ENCODE data around the gene C1orf122. TPM values are rescaled to one million over a fixed set of nuclear protein-coding genes. Genes with fewer than 3 reads are reported as not detected.

Gene C1orf122
- total RNA-seq, 1 experiment from 2014 or later = 77.2 TPM

GRCh38 chr1:37792943-37793686 is 14.5 kb upstream of the C1orf122 start:
- no peak for TF ChIP-seq POLR2AphosphoS5 (IDR thresholded peaks at IDR 0.05; ENCODE audit: low read depth, low read length)
- TF ChIP-seq, protein P1, sequence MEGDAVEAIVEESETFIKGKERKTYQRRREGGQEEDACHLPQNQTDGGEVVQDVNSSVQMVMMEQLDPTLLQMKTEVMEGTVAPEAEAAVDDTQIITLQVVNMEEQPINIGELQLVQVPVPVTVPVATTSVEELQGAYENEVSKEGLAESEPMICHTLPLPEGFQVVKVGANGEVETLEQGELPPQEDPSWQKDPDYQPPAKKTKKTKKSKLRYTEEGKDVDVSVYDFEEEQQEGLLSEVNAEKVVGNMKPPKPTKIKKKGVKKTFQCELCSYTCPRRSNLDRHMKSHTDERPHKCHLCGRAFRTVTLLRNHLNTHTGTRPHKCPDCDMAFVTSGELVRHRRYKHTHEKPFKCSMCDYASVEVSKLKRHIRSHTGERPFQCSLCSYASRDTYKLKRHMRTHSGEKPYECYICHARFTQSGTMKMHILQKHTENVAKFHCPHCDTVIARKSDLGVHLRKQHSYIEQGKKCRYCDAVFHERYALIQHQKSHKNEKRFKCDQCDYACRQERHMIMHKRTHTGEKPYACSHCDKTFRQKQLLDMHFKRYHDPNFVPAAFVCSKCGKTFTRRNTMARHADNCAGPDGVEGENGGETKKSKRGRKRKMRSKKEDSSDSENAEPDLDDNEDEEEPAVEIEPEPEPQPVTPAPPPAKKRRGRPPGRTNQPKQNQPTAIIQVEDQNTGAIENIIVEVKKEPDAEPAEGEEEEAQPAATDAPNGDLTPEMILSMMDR (IDR thresholded peaks at IDR 0.05) = no peak
- no peak for TF ChIP-seq REST (IDR thresholded peaks at IDR 0.05; ENCODE audit: insufficient read depth in 1 of 2, low read depth in 2 of 2, low read length in 1 of 2)
- TF ChIP-seq SIN3A (IDR thresholded peaks at IDR 0.05; ENCODE audit: borderline replicate concordance, insufficient read depth, low read depth, low read length) = no peak
- no peak for TF ChIP-seq TCF7L2 (IDR thresholded peaks at IDR 0.05; ENCODE audit: low read depth, low read length)
- intact Hi-C loops (cut with micrococcal nuclease; ENCODE audit: unreplicated experiment) (no loop called here), in situ Hi-C loops (cut with HindIII; ENCODE audit: low pct_unique_long_range_greater_than_20kb, low sequenced_read_pairs) (no loop called here)
- DNase-seq (ENCODE audit: low read depth, low spot score) = no peak
- ATAC-seq = no peak
- peaks cover 3% of the 10 kb centered on the region; the same call in 1 of the 2 replicates for H3K27me3 ChIP-seq (ENCODE audit: control insufficient read depth, insufficient read depth, low read length)
- BruUV-seq (replicated peaks) = no TSS peak
- H3K27ac ChIP-seq (ENCODE audit: low read length) = no peak overlapping the region
- no peaks in the 10 kb centered on the region for H3K9me3 ChIP-seq (ENCODE audit: control insufficient read depth, insufficient read depth, low read depth, low read length)
- 0 out of 2 replicates have a peak, but pooled peaks cover 2% of the 10 kb centered on the region for H3K4me1 ChIP-seq (ENCODE audit: control insufficient read depth, insufficient read depth, low read length)
- H3K36me3 ChIP-seq (ENCODE audit: control insufficient read depth, insufficient read depth, low read length) = no peaks in the 10 kb centered on the region
- ChIA-PET CTCF (no interaction called here), POLR2A (no interaction called here)
- peak overlapping the region; percentile 54 to 60; a peak in 2 of 4 replicates for H3K4me3 ChIP-seq (ENCODE audit: low read depth in 2 of 2, low read length in 2 of 2)

DNA sequence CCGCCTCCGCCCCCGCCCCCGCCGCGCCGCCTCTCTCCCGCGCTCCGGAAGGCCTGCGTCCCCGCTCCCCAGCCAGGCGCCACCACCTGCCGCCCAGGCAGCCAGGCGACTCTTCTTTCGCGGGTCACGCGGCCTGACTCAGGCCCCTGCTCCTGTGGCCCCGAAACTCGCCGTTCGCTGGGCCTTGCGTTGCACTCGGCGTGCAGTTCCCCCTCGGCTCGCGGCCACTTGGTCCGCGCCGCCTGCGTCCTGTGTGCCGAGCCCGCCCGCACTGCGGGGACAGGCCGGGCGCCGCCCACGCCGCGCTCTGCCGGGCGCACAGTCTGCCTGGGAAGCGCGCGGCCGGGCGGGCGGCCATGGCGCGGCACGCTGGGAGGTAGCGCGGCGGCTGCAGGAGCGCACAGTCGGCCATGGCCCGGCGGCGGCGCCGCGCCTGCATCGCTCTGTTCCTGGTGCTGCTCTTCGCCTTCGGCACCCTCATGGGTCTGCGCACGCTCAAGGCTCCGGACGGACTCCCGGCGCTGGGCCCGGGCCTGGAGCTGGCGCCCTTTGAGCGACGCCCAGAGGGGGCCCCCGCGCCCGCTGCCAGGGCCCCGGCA is 13.7 kb upstream of the C1orf122 start, which contains the start of gene MANEAL:
MANEAL (plus strand) TSS at position 75 of the 599 bp plus-strand sequence; CDS start at position 411, 336 bp downstream.
- TF ChIP-seq, protein P1 (IDR thresholded peaks at IDR 0.05) = no peak
- peak; percentile 43; the same call in 1 of the 2 replicates for TF ChIP-seq POLR2AphosphoS5 (IDR thresholded peaks at IDR 0.05; ENCODE audit: low read depth, low read length)
- TF ChIP-seq REST (IDR thresholded peaks at IDR 0.05; ENCODE audit: insufficient read depth in 1 of 2, low read depth in 2 of 2, low read length in 1 of 2) = peak in 1 of 2 experiments; percentile 48; a peak in 1 of 4 replicates
- no peak for TF ChIP-seq TCF7L2 (IDR thresholded peaks at IDR 0.05; ENCODE audit: low read depth, low read length)
- TF ChIP-seq SIN3A (IDR thresholded peaks at IDR 0.05; ENCODE audit: borderline replicate concordance, insufficient read depth, low read depth, low read length) = 0 out of 2 replicates have a peak, but pooled peaks have one; percentile 41
- Histone ChIP-seq H3K36me3 (ENCODE audit: control insufficient read depth, insufficient read depth, low read length) (no peaks in the 10 kb centered on the region), H3K27ac (ENCODE audit: low read length) (no peak within 1 kb of the TSS), H3K27me3 (ENCODE audit: control insufficient read depth, insufficient read depth, low read length) (no peaks in the 10 kb centered on the region), H3K4me3 (ENCODE audit: low read depth in 2 of 2, low read length in 2 of 2) (peak within 1 kb of the TSS; percentile 54 to 60), H3K9me3 (ENCODE audit: control insufficient read depth, insufficient read depth, low read depth, low read length) (no peaks in the 10 kb centered on the region), H3K4me1 (ENCODE audit: control insufficient read depth, insufficient read depth, low read length) (0 out of 2 replicates have a peak, but pooled peaks cover 2% of the 10 kb centered on the region)
- no peak for DNase-seq (ENCODE audit: low read depth, low spot score)
- BruUV-seq (replicated peaks) = no TSS peak
- in situ Hi-C loops (cut with HindIII; ENCODE audit: low pct_unique_long_range_greater_than_20kb, low sequenced_read_pairs) = no loop called here
- CTCF ChIA-PET = no interaction called here
- POLR2A ChIA-PET = no interaction called here
- intact Hi-C loops (cut with micrococcal nuclease; ENCODE audit: unreplicated experiment) = no loop called here
- ATAC-seq = peak; percentile 88

Measured in Panc1 (cell line).